ENCODE measurements around the gene AP5S1.
"Not testable (repeated sequence)": the region's sequence is repeated elsewhere in the genome, so short reads cannot be mapped to it uniquely, and the experiment has no call there.

Gene AP5S1

DNA sequence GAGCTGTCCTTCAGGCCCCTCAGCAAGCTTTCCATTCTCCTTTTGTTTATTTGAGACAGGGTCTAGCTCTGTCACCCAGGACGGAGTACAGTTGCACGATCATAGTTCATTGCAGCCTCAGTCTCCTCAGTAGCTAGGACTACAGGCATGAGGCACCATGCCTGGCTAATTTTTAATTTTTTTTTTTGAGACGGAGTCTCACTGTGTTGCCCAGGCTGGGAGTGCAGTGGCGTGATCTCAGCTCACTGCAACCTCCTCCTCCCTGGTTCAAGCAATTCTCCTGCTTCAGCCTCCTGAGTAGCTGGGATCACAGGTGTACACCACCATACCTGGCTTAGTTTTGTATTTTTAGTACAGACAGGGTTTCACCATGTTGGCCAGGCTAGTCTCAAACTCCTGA lies 31.1 kb upstream of the AP5S1 start:
- DNase-seq (ENCODE audit: low spot score): not testable (repeated sequence)

DNA sequence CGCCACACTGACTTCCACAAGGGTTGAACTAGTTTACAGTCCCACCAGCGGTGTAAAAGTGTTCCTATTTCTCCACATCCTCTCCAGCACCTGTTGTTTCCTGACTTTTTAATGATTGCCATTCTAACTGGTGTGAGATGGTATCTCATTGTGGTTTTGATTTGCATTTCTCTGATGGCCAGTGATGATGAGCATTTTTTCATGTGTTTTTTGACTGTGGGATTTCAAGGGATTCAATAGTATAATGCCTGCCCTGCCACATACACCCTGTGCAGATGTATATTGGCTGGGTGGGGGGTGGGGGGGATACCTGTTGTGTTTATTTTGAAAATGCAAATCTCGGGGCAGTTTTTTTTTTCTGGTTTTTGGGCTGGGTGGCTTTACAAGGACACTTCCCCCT lies 26.2 kb upstream of the AP5S1 start:
- not testable (repeated sequence) for DNase-seq (ENCODE audit: low spot score)

GRCh38 chr20:3794701-3795420 lies 25.5 kb upstream of the AP5S1 start:
- no peak for DNase-seq (ENCODE audit: low spot score)

DNA sequence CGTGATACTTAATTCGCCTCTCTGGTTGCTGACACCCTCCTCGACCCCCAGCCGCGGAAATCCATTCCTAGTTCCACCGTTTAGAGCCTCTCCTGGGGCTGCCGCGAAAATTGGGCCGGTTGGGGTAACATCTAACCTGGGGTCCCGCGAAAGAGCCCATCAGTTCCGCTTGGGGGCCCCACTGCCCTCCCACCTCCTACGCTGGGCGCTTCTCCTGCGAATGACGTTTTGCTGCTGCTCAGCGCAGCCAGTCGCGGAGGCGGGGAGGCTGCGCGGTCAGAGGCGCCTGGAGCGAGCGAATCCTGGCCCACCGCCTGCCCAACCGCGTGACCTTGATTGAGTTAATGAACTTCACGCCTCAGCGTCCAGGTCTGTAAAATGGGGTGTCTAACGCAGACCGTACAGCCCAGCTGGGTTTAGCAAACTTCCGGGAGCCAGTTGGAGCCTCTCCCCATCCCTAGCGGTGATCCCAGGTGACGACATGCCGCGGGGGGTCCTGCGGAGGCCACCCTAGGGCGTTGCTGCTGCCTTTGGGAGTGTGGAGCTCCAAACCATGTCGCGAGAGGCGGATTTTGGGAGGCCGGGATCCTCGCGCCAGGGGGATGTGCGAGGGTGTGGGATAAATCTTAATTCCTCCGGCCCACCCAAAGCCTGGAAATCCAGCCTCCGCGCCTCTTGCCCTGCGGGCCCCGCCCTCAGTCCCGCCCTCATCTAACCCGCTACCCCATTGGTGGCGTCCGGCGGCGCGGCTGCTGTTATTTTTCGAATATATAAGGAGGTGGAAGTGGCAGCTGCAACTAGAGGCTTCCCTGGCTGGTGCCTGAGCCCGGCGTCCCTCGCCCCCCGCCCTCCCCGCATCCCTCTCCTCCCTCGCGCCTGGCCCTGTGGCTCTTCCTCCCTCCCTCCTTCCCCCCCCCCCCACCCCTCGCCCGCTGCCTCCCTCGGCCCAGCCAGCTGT lies 24.6 kb upstream of the AP5S1 start, which contains the start of gene CDC25B:
Gene CDC25B, plus strand, starts transcription at position 800 of the 958 bp plus-strand sequence. CDS start 222 bp downstream, outside the sequence.
- peak; percentile 97 for DNase-seq (ENCODE audit: low spot score)

GRCh38 chr20:3796477-3797225 lies 23.7 kb upstream of the AP5S1 start:
- no peak for DNase-seq (ENCODE audit: low spot score)

- no peak for DNase-seq (ENCODE audit: low spot score)
Measured at GRCh38 chr20:3797226-3797545, 23.2 kb upstream of the AP5S1 start.

DNA sequence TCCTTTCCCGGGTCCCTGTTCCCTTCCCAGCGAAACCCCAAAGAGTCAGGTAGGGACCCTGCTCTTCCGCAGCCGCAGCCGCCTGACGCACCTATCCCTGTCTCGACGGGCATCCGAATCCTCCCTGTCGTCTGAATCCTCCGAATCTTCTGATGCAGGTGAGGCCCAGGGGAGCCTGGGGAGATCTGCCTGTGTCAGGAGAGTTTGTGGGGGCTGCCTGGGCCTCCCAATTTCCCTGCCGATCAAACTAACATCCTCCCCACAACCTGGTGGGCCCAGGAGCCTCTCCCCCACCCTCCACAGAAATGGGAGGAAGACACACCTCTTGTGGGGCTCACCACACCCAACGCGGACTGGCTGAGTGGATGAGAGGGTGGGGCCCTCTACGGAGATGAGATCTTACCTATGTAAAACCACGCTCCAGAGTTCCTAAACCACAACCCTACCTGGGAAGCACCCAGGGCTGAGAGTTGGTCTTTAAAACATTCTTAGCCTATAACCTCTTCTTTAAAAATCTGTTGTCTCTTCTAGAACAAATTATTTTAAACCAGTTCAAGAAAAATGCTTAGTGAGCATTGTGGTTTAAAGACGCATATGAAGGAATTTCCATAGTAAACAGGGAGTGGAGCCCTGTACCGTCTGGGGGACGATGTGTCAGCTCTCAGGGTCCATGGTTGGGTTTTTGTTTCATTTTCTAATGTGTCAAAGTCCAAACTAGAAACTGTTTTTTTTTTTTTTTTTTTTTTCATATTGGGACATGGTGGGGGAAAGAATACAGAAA lies 22.6 kb upstream of the AP5S1 start:
- DNase-seq (ENCODE audit: low spot score): no peak

- DNase-seq (ENCODE audit: low spot score): no peak
Measured at GRCh38 chr20:3798373-3798768, 22.0 kb upstream of the AP5S1 start.

DNA sequence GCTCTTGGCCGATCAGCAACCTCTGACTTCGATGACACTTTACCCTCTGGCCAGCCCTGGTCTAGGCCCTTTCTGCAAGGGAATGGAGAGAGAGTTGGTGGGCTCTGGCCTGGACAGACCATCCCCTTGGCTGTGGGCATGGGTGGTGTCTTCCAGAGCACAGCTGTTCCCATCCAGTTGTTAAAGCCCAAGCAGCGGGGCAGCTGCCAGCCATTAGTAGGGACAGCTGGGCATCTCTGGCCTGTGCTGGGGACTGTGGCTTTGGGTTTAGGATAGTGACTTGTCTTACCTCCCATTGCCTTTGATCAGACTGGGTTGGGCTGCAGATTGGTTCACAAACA lies 21.5 kb upstream of the AP5S1 start:
- DNase-seq (ENCODE audit: low spot score): no peak

- no peak for DNase-seq (ENCODE audit: low spot score)
Measured at GRCh38 chr20:3800256-3800877, 20.0 kb upstream of the AP5S1 start.

DNA sequence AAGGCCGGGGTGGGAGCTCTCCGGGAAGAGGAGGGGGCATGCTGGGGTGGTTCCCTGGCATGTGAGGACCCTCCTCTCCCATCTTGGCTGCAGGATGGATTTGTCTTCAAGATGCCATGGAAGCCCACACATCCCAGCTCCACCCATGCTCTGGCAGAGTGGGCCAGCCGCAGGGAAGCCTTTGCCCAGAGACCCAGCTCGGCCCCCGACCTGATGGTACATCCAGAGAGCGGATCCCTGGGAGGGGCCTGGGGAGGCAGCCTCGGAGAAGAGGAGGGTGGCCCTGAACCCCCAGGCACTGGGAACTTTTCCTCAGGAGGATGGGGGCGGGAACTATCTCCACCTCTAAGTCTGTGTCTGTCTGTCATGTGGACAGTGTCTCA lies 19.5 kb upstream of the AP5S1 start:
- no peak for DNase-seq (ENCODE audit: low spot score)

DNA sequence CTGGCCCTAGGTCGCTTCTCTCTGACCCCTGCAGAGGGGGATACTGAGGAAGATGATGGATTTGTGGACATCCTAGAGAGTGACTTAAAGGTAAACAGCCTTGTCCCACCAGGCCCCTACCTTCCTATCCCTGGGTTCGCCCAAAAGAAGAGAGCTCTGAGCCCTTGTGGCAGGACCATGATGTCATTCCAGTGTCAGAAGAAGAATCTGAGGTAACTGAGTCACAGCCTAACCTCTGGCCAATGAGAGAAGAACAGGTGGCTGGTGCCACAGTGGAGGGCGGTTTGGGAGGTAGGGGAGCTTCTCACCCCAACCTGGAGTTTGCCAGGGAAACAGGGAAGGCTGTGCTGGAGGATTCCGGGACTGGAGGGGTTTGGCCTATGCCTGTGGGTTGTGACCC lies 19.0 kb upstream of the AP5S1 start:
- no peak for DNase-seq (ENCODE audit: low spot score)

- no peak for DNase-seq (ENCODE audit: low spot score)
Measured at GRCh38 chr20:3801846-3802245, 18.5 kb upstream of the AP5S1 start.

- no peak for DNase-seq (ENCODE audit: low spot score)
Measured at GRCh38 chr20:3802524-3803239, 17.7 kb upstream of the AP5S1 start.

DNA sequence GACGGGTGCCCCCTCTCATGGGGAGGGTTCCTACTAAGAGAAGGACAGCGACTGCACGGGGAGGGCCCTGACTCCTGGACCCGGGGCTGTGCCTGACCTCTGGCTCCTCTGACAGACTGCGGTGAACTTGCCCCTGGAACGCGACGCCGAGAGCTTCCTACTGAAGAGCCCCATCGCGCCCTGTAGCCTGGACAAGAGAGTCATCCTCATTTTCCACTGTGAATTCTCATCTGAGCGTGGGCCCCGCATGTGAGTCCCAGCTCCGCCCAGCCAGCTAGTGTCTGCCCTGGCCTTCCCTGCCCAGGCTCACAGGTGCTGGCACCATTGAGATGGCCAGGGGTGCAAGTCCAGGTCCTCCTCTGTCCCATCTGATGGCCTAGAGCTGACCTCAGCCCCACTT lies 17.1 kb upstream of the AP5S1 start:
- no peak for DNase-seq (ENCODE audit: low spot score)

GRCh38 chr20:3803854-3804253 lies 16.5 kb upstream of the AP5S1 start:
- DNase-seq (ENCODE audit: low spot score): no peak

DNA sequence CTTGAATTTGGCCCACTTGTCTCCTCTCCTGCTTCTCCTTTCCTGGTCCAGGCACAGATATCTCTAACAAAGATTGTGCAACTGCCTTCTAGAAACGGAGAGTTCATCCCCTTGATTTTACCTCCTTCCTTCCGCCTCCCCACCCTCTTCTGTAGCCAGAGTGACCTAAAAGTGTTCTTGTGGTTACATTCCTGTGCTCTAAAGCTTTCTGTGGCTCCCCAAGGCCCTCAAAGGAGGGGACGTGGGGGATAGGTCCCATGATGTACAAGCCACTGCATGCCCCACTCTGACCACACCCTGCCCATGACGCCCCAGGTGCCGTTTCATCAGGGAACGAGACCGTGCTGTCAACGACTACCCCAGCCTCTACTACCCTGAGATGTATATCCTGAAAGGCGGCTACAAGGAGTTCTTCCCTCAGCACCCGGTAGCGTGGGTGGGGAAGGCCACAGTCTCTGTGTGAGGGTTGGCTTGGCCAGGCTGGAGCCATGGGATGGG lies 16.0 kb upstream of the AP5S1 start:
- no peak for DNase-seq (ENCODE audit: low spot score)

- DNase-seq (ENCODE audit: low spot score): no peak
Measured at GRCh38 chr20:3804781-3805180, 15.6 kb upstream of the AP5S1 start.

GRCh38 chr20:3808544-3808943 lies 11.8 kb upstream of the AP5S1 start:
- no peak for DNase-seq (ENCODE audit: low spot score)

GRCh38 chr20:3811467-3812258 lies 8.7 kb upstream of the AP5S1 start:
- peak; percentile 99 for DNase-seq (ENCODE audit: low spot score)

Measured in left forelimb (tissue), 1 donor.